Stimulated activated CD8-positive, alpha-beta memory T cell treated with anti-CD3 and anti-CD28 coated beads, Interleukin-4, amount 100 ng/mL, for 48 hours (primary cell): ENCODE measurements around the gene RFX7.
"Not testable (repeated sequence)": the region's sequence is repeated elsewhere in the genome, so short reads cannot be mapped to it uniquely, and the experiment has no call there.

Source experiments
- DNase-seq: peaks from one replicate; pipeline ENCODE4 v3.0.0-alpha.2; 2020

Gene RFX7

GRCh38 chr15:56205061-56205876 is 38.4 kb downstream of the RFX7 start:
- no peak for DNase-seq

- DNase-seq: not testable (repeated sequence)
Observed at GRCh38 chr15:56203312-56203922, 40.3 kb downstream of the RFX7 start.

- DNase-seq: no peak
Observed at GRCh38 chr15:56202701-56203100, 41.0 kb downstream of the RFX7 start.

- DNase-seq: no peak
Observed at GRCh38 chr15:56199038-56199437, 44.6 kb downstream of the RFX7 start.

- DNase-seq: no peak
Observed at GRCh38 chr15:56194035-56194434, 49.6 kb downstream of the RFX7 start.

GRCh38 chr15:56192659-56193442 is 50.8 kb downstream of the RFX7 start:
- no peak for DNase-seq

- DNase-seq: no peak
Observed at GRCh38 chr15:56187665-56188064, 56.0 kb downstream of the RFX7 start.

- no peak for DNase-seq
Observed at GRCh38 chr15:56185980-56186379, 57.7 kb downstream of the RFX7 start.

GRCh38 chr15:56184516-56184915 is 59.2 kb downstream of the RFX7 start:
- no peak for DNase-seq

- DNase-seq: no peak
Observed at GRCh38 chr15:56180851-56181250, 62.8 kb downstream of the RFX7 start.

- no peak for DNase-seq
Observed at GRCh38 chr15:56176996-56177395, 66.7 kb downstream of the RFX7 start.

- no peak for DNase-seq
Observed at GRCh38 chr15:56175788-56176187, 67.9 kb downstream of the RFX7 start.

GRCh38 chr15:56174649-56175048 is 69.0 kb downstream of the RFX7 start:
- no peak for DNase-seq

- no peak for DNase-seq
Observed at GRCh38 chr15:56168394-56168793, 75.3 kb downstream of the RFX7 start.

- no peak for DNase-seq
Observed at GRCh38 chr15:56165234-56165633, 78.4 kb downstream of the RFX7 start.

- DNase-seq: no peak
Observed at GRCh38 chr15:56160966-56161365, 82.7 kb downstream of the RFX7 start.

- DNase-seq: no peak
Observed at GRCh38 chr15:56156877-56157276, 86.8 kb downstream of the RFX7 start.

- not testable (repeated sequence) for DNase-seq
Observed at GRCh38 chr15:56155278-56155677, 88.4 kb downstream of the RFX7 start.

- DNase-seq: not testable (repeated sequence)
Observed at GRCh38 chr15:56154768-56155167, 88.9 kb downstream of the RFX7 start.

GRCh38 chr15:56150204-56150603 is 93.5 kb downstream of the RFX7 start:
- DNase-seq: no peak

GRCh38 chr15:56148064-56148463 is 95.6 kb downstream of the RFX7 start:
- DNase-seq: no peak

- DNase-seq: no peak
Observed at GRCh38 chr15:56146756-56147155, 96.9 kb downstream of the RFX7 start.

GRCh38 chr15:56128081-56128480 is 115.6 kb downstream of the RFX7 start:
- no peak for DNase-seq

GRCh38 chr15:56126409-56126808 is 117.3 kb downstream of the RFX7 start:
- DNase-seq: no peak
